Breast epithelium (tissue), 3 donors: Measurements from ENCODE around the gene UQCRQ.

ENCODE experiments used
- POLR2A ChIP-seq: fragments of 450-650 bp; IDR thresholded peaks from one replicate; pipeline ENCODE4 v1.6.1; 2016; ENCODE audit warnings: antibody characterized with exemption, mild to moderate bottlenecking, moderate library complexity
- TF ChIP-seq, protein P1 (sequence below), 3 donors: fragments of 450-650 bp; IDR thresholded peaks; one replicate each; pipeline ENCODE4 v1.5.1; 2016 to 2017; ENCODE audit warnings: antibody characterized with exemption in 3 of 3, mild to moderate bottlenecking in 3 of 3, moderate library complexity in 3 of 3

GRCh38 chr5:132840313-132840712 lies 26.1 kb upstream of the UQCRQ start:
- TF ChIP-seq, protein P1, sequence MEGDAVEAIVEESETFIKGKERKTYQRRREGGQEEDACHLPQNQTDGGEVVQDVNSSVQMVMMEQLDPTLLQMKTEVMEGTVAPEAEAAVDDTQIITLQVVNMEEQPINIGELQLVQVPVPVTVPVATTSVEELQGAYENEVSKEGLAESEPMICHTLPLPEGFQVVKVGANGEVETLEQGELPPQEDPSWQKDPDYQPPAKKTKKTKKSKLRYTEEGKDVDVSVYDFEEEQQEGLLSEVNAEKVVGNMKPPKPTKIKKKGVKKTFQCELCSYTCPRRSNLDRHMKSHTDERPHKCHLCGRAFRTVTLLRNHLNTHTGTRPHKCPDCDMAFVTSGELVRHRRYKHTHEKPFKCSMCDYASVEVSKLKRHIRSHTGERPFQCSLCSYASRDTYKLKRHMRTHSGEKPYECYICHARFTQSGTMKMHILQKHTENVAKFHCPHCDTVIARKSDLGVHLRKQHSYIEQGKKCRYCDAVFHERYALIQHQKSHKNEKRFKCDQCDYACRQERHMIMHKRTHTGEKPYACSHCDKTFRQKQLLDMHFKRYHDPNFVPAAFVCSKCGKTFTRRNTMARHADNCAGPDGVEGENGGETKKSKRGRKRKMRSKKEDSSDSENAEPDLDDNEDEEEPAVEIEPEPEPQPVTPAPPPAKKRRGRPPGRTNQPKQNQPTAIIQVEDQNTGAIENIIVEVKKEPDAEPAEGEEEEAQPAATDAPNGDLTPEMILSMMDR (IDR thresholded peaks at IDR 0.05) = no peak
- TF ChIP-seq POLR2A = no peak
